Measurements from ENCODE around the gene EPB41L5. TPM values are rescaled to one million over a fixed set of nuclear protein-coding genes. Genes with fewer than 3 reads are reported as not detected.
A peak's percentile ranks its signal among the peaks of the same experiment; 100 is the strongest.
"Not testable (repeated sequence)": the region's sequence is repeated elsewhere in the genome, so short reads cannot be mapped to it uniquely, and the experiment has no call there.

Gene EPB41L5
- total RNA-seq, 6 donors from 2014 or later: 53.0 to 182 (median 92.3) TPM

GRCh38 chr2:120066800-120067547 lies 54.1 kb downstream of the EPB41L5 start:
- Histone ChIP-seq H3K4me3 (no peak overlapping the region), H3K9me3 (no peaks in the 10 kb centered on the region), H3K4me1 (peaks cover 0 to 22% (median 9%) of the 10 kb centered on the region in 4 donors), H3K36me3 (no peaks in the 10 kb centered on the region), H3K27ac (peak overlapping the region in 2 of 4 donors; percentile 23 to 43), H3K27me3 (no peaks in the 10 kb centered on the region)
- TF ChIP-seq EP300 (IDR thresholded peaks at IDR 0.05) (peak in 1 of 4 donors; percentile 13), CTCF (IDR thresholded peaks at IDR 0.05) (no peak)
- WGBS, 2 donors: 54 to 61% methylated on average over 6 of the region's 6 CpGs
- ATAC-seq (ENCODE audit: low FRiP score in 2 of 2) (peak; percentile 32 to 84), DNase-seq (no peak)

GRCh38 chr2:120068040-120068658 lies 55.3 kb downstream of the EPB41L5 start:
- peak in 1 of 2 donors; percentile 22 for DNase-seq

GRCh38 chr2:120075545-120075944 lies 62.7 kb downstream of the EPB41L5 start:
- DNase-seq (no peak), ATAC-seq (ENCODE audit: low FRiP score in 2 of 2) (no peak)
- WGBS, 2 donors: 81 to 94% methylated on average over 1 of the region's 1 CpG
- Histone ChIP-seq H3K36me3 (peaks cover 0 to 14% (median 5%) of the 10 kb centered on the region in 4 donors), H3K27ac (no peak overlapping the region), H3K27me3 (no peaks in the 10 kb centered on the region), H3K4me3 (no peak overlapping the region), H3K4me1 (no peaks in the 10 kb centered on the region), H3K9me3 (no peaks in the 10 kb centered on the region)
- TF ChIP-seq POLR2AphosphoS5 (IDR thresholded peaks at IDR 0.05) (no peak), POLR2A (IDR thresholded peaks at IDR 0.05) (no peak), CTCF (IDR thresholded peaks at IDR 0.05) (no peak), EP300 (IDR thresholded peaks at IDR 0.05) (no peak)

More at GRCh38 chr2:120068040-120068658, 55.3 kb downstream of the EPB41L5 start:
- H3K4me3 ChIP-seq; H3K36me3 ChIP-seq; H3K27ac ChIP-seq; H3K9me3 ChIP-seq; ATAC-seq (ENCODE audit: low FRiP score in 2 of 2); H3K27me3 ChIP-seq: not testable (repeated sequence)
- H3K4me1 ChIP-seq: peaks cover 0 to 22% (median 9%) of the 10 kb centered on the region in 4 donors
- WGBS, 2 donors: 87 to 92% methylated on average over 18 to 20 of the region's 20 CpGs

GRCh38 chr2:120077896-120078295 lies 65.0 kb downstream of the EPB41L5 start:
- H3K4me3 ChIP-seq: no peak overlapping the region
- TF ChIP-seq POLR2A (IDR thresholded peaks at IDR 0.05) (no peak), POLR2AphosphoS5 (IDR thresholded peaks at IDR 0.05) (no peak), CTCF (IDR thresholded peaks at IDR 0.05) (no peak), EP300 (IDR thresholded peaks at IDR 0.05) (no peak)
- H3K36me3 ChIP-seq: peaks cover 0 to 14% (median 5%) of the 10 kb centered on the region in 4 donors
- WGBS, 2 donors: 63 to 83% methylated on average over 3 of the region's 3 CpGs
- ATAC-seq (ENCODE audit: low FRiP score in 2 of 2) (no peak), DNase-seq (no peak)
- no peaks in the 10 kb centered on the region for H3K27me3 ChIP-seq
- H3K4me1 ChIP-seq: no peaks in the 10 kb centered on the region
- H3K27ac ChIP-seq: no peak overlapping the region
- no peaks in the 10 kb centered on the region for H3K9me3 ChIP-seq

GRCh38 chr2:120079647-120080046 lies 66.8 kb downstream of the EPB41L5 start:
- no peak overlapping the region for H3K4me3 ChIP-seq
- no peaks in the 10 kb centered on the region for H3K27me3 ChIP-seq
- 66 to 71% methylated on average over 2 of the region's 2 CpGs for WGBS, 2 donors
- TF ChIP-seq EP300 (IDR thresholded peaks at IDR 0.05) (no peak), CTCF (IDR thresholded peaks at IDR 0.05) (no peak), POLR2AphosphoS5 (IDR thresholded peaks at IDR 0.05) (no peak), POLR2A (IDR thresholded peaks at IDR 0.05) (no peak)
- H3K36me3 ChIP-seq: peaks cover 0 to 14% (median 5%) of the 10 kb centered on the region in 4 donors
- H3K4me1 ChIP-seq: no peaks in the 10 kb centered on the region
- H3K9me3 ChIP-seq: no peaks in the 10 kb centered on the region
- no peak for ATAC-seq (ENCODE audit: low FRiP score in 2 of 2)
- no peak for DNase-seq
- H3K27ac ChIP-seq: no peak overlapping the region

All from upper lobe of left lung (tissue), 6 donors.